Smooth muscle cell (in vitro differentiated cells): ENCODE results near the gene OR1Q1. TPM values are rescaled to one million over a fixed set of nuclear protein-coding genes. Genes with fewer than 3 reads are reported as not detected.
"Not testable (repeated sequence)": the region's sequence is repeated elsewhere in the genome, so short reads cannot be mapped to it uniquely, and the experiment has no call there.

Experiments
- DNase-seq: peaks from one replicate; lab custom pipeline; 2025; ENCODE audit not compliant: unreplicated experiment; lab: John Stamatoyannopoulos, UW
- H2AFZ ChIP-seq: fragments of 200-600 bp; sonication (generic); 2 replicates; pipeline ENCODE4 v1.6.0; 2016; ENCODE audit warnings: antibody characterized with exemption, low read depth, mild to moderate bottlenecking
- H3F3A ChIP-seq: fragments of 200-600 bp; sonication (generic); 2 replicates; pipeline ENCODE4 v1.6.0; 2017; ENCODE audit warnings: antibody characterized with exemption, low read depth
- H3K27ac ChIP-seq: fragments of 200-600 bp; sonication (generic); 2 replicates; pipeline ENCODE4 v1.5.1; 2016; ENCODE audit warnings: low read depth, mild to moderate bottlenecking
- H3K27me3 ChIP-seq: fragments of 200-600 bp; sonication (generic); 2 replicates; pipeline ENCODE4 v1.6.1; 2016; ENCODE audit warnings: low read depth, mild to moderate bottlenecking
- H3K36me3 ChIP-seq: fragments of 200-600 bp; sonication (generic); 2 replicates; pipeline ENCODE4 v1.5.1; 2016; ENCODE audit warnings: low read depth
- H3K4me1 ChIP-seq: fragments of 200-600 bp; sonication (generic); 2 replicates; pipeline ENCODE4 v1.5.1; 2016; ENCODE audit warnings: low read depth
- H3K4me2 ChIP-seq: fragments of 200-600 bp; sonication (generic); 2 replicates; pipeline ENCODE4 v1.6.0; 2016; ENCODE audit warnings: mild to moderate bottlenecking
- H3K4me3 ChIP-seq: fragments of 200-600 bp; sonication (generic); 2 replicates; pipeline ENCODE4 v1.5.1; 2016; ENCODE audit warnings: mild to moderate bottlenecking
- H3K79me2 ChIP-seq: fragments of 200-600 bp; sonication (generic); 2 replicates; pipeline ENCODE4 v1.6.0; 2016; ENCODE audit warnings: low read depth, mild to moderate bottlenecking
- H3K9ac ChIP-seq: fragments of 200-600 bp; sonication (generic); 2 replicates; pipeline ENCODE4 v1.6.0; 2016; ENCODE audit warnings: low read depth
- H3K9me3 ChIP-seq: fragments of 200-600 bp; sonication (generic); replicated peaks from 2 replicates; pipeline ENCODE4 v1.5.1; 2016; ENCODE audit warnings: low read depth
- H4K20me1 ChIP-seq: fragments of 200-600 bp; sonication (generic); 2 replicates; pipeline ENCODE4 v1.6.0; 2016; ENCODE audit warnings: low read depth
- CTCF ChIP-seq: fragments of 200-600 bp; sonication (generic); IDR thresholded peaks from 2 replicates; pipeline ENCODE4 v1.5.1; 2017; ENCODE audit warnings: borderline replicate concordance, mild to moderate bottlenecking, antibody characterized with exemption; ENCODE audit not compliant: insufficient read depth, poor library complexity, severe bottlenecking
- WGBS: methylation state at CpG from one replicate; pipeline ENCODE4 v1.1.7; 2016; ENCODE audit warnings: low lambda C conversion rate; 5-methylcytosine and 5-hydroxymethylcytosine counted together
- polyA plus RNA-seq: library from polyadenylated mRNA; unstranded; fragments of >200 nt; fragmentation: Nextera tagmentation; extraction: Ambion mirVana; gene quantifications from 2 replicates; pipeline ENCODE4 v1.2.1, GENCODE V29; 2016
- total RNA-seq: library from RNA; depleted of rRNA; stranded (reverse); fragments of >200 nt; gene quantifications from 2 replicates; pipeline ENCODE4 v1.2.3, GENCODE V29; 2014

Gene OR1Q1
- total and polyA plus RNA-seq, 2 experiments from 2014 or later = not detected

- no peaks in the 10 kb centered on the region for H3F3A ChIP-seq
- WGBS = 79% methylated on average over 3 of the region's 3 CpGs
- no peak overlapping the region for H3K4me3 ChIP-seq
- TF ChIP-seq CTCF = no peak
- H3K36me3 ChIP-seq = no peaks in the 10 kb centered on the region
- no peak overlapping the region for H3K27ac ChIP-seq
- no peaks in the 10 kb centered on the region for H3K27me3 ChIP-seq
- no peak overlapping the region for H3K9ac ChIP-seq
- no peaks in the 10 kb centered on the region for H3K79me2 ChIP-seq
- H3K4me2 ChIP-seq = no peak overlapping the region
- H3K9me3 ChIP-seq = no peaks in the 10 kb centered on the region
- no peaks in the 10 kb centered on the region for H4K20me1 ChIP-seq
- H3K4me1 ChIP-seq = no peaks in the 10 kb centered on the region
- no peak overlapping the region for H2AFZ ChIP-seq
- DNase-seq = no peak
Measured at GRCh38 chr9:122580360-122580759, 34.2 kb upstream of the OR1Q1 start.

DNA sequence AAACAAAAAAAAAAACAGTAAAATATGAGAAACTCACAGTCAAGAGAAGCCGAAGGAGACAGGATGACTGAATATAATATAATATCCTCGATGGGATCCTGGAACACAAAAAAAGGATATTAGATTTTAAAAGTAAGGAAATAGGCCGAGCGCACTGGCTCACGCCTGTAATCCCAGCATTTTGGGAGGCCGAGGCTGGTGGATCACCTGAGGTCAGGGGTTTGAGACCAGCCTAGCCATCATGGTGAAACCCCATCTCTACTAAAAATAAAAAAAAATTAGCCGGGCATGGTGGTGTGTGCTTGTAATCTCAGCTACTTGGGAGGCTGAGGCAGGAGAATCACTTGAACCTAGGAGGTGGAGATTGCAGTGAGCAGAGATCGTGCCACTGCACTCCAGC, 31.3 kb upstream of the OR1Q1 start, which contains the start of gene OR1L8:
Gene OR1L8, minus strand, starts transcription at position 101 of the 400 bp plus-strand sequence. CDS start 14,907 bp downstream, outside the sequence.
- not testable (repeated sequence) for H3K4me1 ChIP-seq, H3K4me2 ChIP-seq, H3K27ac ChIP-seq, H3K79me2 ChIP-seq, H3K9me3 ChIP-seq, H4K20me1 ChIP-seq, H3K36me3 ChIP-seq, H3K4me3 ChIP-seq, H3F3A ChIP-seq, H3K27me3 ChIP-seq, H3K9ac ChIP-seq, H2AFZ ChIP-seq, DNase-seq
- WGBS = 87% methylated on average over 8 of the region's 8 CpGs

GRCh38 chr9:122605691-122606090, 8.8 kb upstream of the OR1Q1 start:
- WGBS = 32% methylated on average over 1 of the region's 1 CpG
- Histone ChIP-seq H3K79me2 (no peaks in the 10 kb centered on the region), H3F3A (no peaks in the 10 kb centered on the region), H3K9me3 (peaks cover 17% of the 10 kb centered on the region), H3K9ac (no peak overlapping the region), H4K20me1 (no peaks in the 10 kb centered on the region), H3K27me3 (no peaks in the 10 kb centered on the region), H3K4me3 (no peak overlapping the region), H3K36me3 (no peaks in the 10 kb centered on the region), H3K4me2 (no peak overlapping the region), H3K27ac (no peak overlapping the region), H3K4me1 (no peaks in the 10 kb centered on the region), H2AFZ (no peak overlapping the region)
- TF ChIP-seq CTCF = no peak
- no peak for DNase-seq

DNA sequence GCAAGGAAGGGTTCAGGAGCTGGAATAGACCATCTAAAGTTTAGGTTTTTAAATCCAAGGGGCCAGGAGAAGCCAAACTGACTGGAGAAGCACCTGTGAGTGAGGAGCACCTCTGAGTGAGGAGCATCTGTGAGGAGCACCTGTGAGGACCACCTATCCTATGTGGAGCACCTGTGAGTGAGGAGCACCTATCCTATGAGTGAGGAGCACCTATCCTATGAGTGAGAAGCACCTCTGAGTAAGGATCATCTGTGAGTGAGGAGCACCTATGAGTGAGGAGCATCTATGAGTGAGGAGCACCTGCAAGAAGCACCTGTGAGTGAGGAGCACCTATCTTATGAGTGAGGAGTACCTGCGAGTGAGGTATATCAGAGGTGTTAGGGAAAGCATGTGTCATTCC, 8.0 kb upstream of the OR1Q1 start:
- WGBS = 83% methylated on average over 1 of the region's 1 CpG
- no peaks in the 10 kb centered on the region for H4K20me1 ChIP-seq
- TF ChIP-seq CTCF = no peak
- H3K79me2 ChIP-seq = no peaks in the 10 kb centered on the region
- no peak overlapping the region for H2AFZ ChIP-seq
- H3K4me3 ChIP-seq = no peak overlapping the region
- H3K9me3 ChIP-seq = peaks cover 17% of the 10 kb centered on the region
- H3K9ac ChIP-seq = no peak overlapping the region
- no peaks in the 10 kb centered on the region for H3K27me3 ChIP-seq
- no peak for DNase-seq
- H3K36me3 ChIP-seq = no peaks in the 10 kb centered on the region
- H3F3A ChIP-seq = no peaks in the 10 kb centered on the region
- no peaks in the 10 kb centered on the region for H3K4me1 ChIP-seq
- H3K4me2 ChIP-seq = no peak overlapping the region
- H3K27ac ChIP-seq = no peak overlapping the region
